Sigmoid colon (tissue), 4 donors: Measurements from ENCODE around the gene HMCN2.

Experiments
- CTCF ChIP-seq, 4 experiments: fragments of 450-650 bp in 3 of 4; fragments of 200-600 bp in 1 of 4; IDR thresholded peaks; one replicate each; pipeline ENCODE4 v1.5.1; 2016 to 2019; ENCODE audit warnings: antibody characterized with exemption in 4 of 4, mild to moderate bottlenecking in 3 of 4, moderate library complexity in 2 of 4
- EP300 ChIP-seq, 4 donors: sonication (generic); formaldehyde crosslinking; IDR thresholded peaks; one replicate each; pipeline ENCODE4 v1.6.1; 2017; ENCODE audit warnings: antibody characterized with exemption in 4 of 4
- POLR2A ChIP-seq, 2 donors: fragments of 450-650 bp; IDR thresholded peaks; one replicate each; pipeline ENCODE4 v1.6.1; 2016; ENCODE audit warnings: antibody characterized with exemption in 2 of 2, mild to moderate bottlenecking in 2 of 2, moderate library complexity in 2 of 2
- POLR2AphosphoS5 ChIP-seq, 4 donors: sonication (generic); formaldehyde crosslinking; IDR thresholded peaks; one replicate each; pipeline ENCODE4 v1.6.1; 2017; ENCODE audit warnings: antibody characterized with exemption in 4 of 4

GRCh38 chr9:130458027-130458803 is 192.7 kb downstream of the HMCN2 start:
- TF ChIP-seq CTCF (IDR thresholded peaks at IDR 0.05) (no peak), POLR2A (IDR thresholded peaks at IDR 0.05) (no peak), EP300 (IDR thresholded peaks at IDR 0.05) (no peak), POLR2AphosphoS5 (IDR thresholded peaks at IDR 0.05) (no peak)
